D341Med (cell line): ENCODE measurements around the gene TCEAL7.

Source experiments
- DNase-seq: peaks from one replicate; pipeline ENCODE4 v3.0.0; 2012; ENCODE audit warnings: low spot score

TCEAL7 gene

DNA sequence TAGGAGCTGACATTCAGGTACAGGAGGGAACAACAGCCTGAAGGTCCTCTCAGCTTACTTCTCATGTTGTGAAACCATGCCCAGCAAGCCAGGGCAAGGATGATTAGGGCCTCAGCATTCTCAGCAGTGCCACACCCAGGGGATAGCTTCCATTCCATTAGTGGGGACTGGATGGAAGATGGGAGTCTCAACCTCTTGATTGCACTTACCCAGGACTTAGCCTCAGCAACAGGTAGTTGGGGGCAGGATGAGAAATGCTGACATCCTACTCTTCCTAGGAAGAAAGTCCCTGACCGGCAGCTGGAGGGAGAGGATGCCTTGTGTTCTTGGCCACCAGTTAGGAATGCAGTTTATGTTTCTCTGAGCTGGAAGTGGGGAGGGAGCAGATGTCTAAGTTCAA, 37.5 kb downstream of the TCEAL7 start:
- DNase-seq: no peak

- no peak for DNase-seq
Observed at GRCh38 chrX:103369479-103369878, 39.4 kb downstream of the TCEAL7 start.

GRCh38 chrX:103372886-103373285, 42.8 kb downstream of the TCEAL7 start:
- no peak for DNase-seq

DNA sequence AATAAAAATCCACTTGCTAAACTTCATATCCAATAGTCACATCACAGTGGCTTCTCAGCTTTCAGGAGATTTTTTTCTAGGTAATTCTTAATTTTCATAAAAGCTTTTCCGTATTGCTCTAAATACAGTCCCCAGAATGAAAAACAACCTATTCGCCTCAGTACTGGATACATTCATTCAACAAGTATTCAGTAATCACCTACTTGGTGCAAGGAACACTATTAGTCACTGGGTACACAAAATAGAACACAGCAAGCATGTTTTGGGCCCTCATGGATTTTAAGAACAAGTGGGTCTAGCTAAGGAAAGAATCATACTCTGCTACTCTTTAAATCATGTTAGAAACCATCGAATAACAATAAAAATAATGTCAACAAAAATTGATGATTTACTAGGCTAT, 43.5 kb downstream of the TCEAL7 start:
- DNase-seq: no peak

DNA sequence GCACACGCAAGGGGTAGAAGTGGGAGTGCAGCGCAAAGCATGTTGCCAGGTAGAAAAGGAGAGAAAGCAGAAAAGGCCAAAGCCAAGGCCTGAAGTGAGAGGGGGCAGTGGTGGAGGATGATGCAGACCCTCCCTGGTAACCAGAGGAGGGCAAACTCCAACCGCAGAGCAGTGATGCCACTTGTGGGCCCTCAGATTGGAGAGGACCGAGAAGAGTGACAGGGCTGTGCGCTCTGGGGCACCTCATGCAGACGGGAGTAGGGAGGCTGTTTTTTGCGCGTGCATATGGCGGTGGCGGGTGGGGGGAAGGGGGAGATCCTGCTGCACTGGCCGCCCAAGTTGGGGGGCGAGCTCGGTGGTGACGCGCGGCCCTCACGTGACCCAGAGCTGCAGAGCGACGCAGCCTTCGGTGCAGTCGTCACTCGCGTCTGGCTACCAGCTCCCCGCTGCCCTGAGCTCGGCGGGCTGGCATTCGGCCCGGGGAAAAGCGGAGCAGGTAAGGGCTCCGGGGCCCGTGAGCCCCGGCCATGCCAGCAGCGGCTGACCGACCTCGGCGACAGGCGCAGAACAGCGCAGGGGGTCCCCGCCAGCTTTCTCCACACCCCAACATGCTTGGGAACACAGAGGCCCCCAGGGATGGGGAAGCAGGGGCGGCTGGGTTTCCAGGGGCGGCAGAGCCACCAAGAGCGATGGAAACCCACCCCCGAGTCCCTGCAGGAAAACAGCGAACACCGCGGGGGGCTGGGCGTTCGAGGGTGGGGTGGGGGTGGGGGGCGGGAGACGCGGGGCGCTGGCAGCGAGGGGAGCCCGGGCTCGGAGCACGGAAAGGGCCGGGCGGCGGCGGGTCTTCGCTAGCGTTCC, 46.3 kb downstream of the TCEAL7 start, which contains the start of gene BEX3:
BEX3 (plus strand) TSS at position 421 of the 861 bp plus-strand sequence. CDS start 984 bp downstream, outside the sequence.
- DNase-seq: peak; percentile 82

DNA sequence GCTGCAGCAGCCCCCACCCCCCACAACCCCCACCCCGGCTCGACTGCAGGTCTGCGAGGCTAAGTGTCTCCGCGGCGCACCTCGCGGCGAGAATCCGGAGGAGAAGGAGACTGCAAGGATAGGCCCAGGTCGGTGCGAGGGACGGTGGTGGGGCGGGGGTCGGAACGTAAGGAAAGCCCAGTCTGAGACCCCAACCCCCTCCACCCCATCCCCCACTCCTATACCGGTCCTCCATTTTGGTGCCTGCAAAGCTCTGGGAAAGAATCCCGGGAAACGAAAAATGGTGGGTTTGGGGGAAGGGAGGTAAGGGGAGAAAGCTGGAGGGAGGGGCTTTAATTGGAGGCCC, 46.9 kb downstream of the TCEAL7 start:
- DNase-seq: no peak

GRCh38 chrX:103378990-103379389, 49.0 kb downstream of the TCEAL7 start:
- no peak for DNase-seq
